GM19023 (cell line): ENCODE results near the gene PPP6C.
"Not testable (repeated sequence)": the region's sequence is repeated elsewhere in the genome, so short reads cannot be mapped to it uniquely, and the experiment has no call there.

Experiments used
- ATAC-seq: cut with Tn5 transposase; IDR thresholded peaks from one replicate; pipeline ENCODE4 v1.9.1; 2021; ENCODE audit warnings: mild to moderate bottlenecking, moderate library complexity; ENCODE audit not compliant: unreplicated experiment

The PPP6C gene

GRCh38 chr9:125142560-125143376 is 46.8 kb downstream of the PPP6C start:
- peak; percentile 35 for ATAC-seq

- no peak for ATAC-seq
These were observed 47.9 kb downstream of the PPP6C start for GRCh38 chr9:125141751-125142150.

- no peak for ATAC-seq
These were observed 48.4 kb downstream of the PPP6C start for GRCh38 chr9:125141251-125141650.

GRCh38 chr9:125140576-125140975 is 49.0 kb downstream of the PPP6C start:
- no peak for ATAC-seq

- ATAC-seq: no peak
These were observed 52.4 kb downstream of the PPP6C start for GRCh38 chr9:125137200-125137599.

GRCh38 chr9:125134976-125135375 is 54.6 kb downstream of the PPP6C start:
- ATAC-seq: no peak

GRCh38 chr9:125133403-125134329 is 55.9 kb downstream of the PPP6C start:
- no peak for ATAC-seq

- no peak for ATAC-seq
These were observed 57.8 kb downstream of the PPP6C start for GRCh38 chr9:125131778-125132177.

GRCh38 chr9:125126019-125126746 is 63.4 kb downstream of the PPP6C start:
- peak; percentile 92 for ATAC-seq

GRCh38 chr9:125125523-125125922 is 64.1 kb downstream of the PPP6C start:
- ATAC-seq: no peak

- ATAC-seq: no peak
These were observed 68.5 kb downstream of the PPP6C start for GRCh38 chr9:125121146-125121545.

GRCh38 chr9:125119643-125120286 is 69.8 kb downstream of the PPP6C start:
- ATAC-seq: no peak

- not testable (repeated sequence) for ATAC-seq
These were observed 70.9 kb downstream of the PPP6C start for GRCh38 chr9:125118696-125119095.

- not testable (repeated sequence) for ATAC-seq
These were observed 75.1 kb downstream of the PPP6C start for GRCh38 chr9:125114503-125114902.

GRCh38 chr9:125110464-125110863 is 79.1 kb downstream of the PPP6C start:
- no peak for ATAC-seq

- ATAC-seq: not testable (repeated sequence)
These were observed 81.1 kb downstream of the PPP6C start for GRCh38 chr9:125108541-125108940.

GRCh38 chr9:125106285-125106893 is 83.2 kb downstream of the PPP6C start:
- ATAC-seq: no peak

- no peak for ATAC-seq
These were observed 85.7 kb downstream of the PPP6C start for GRCh38 chr9:125103770-125104460.

- ATAC-seq: no peak
These were observed 86.6 kb downstream of the PPP6C start for GRCh38 chr9:125103021-125103420.

- no peak for ATAC-seq
These were observed 88.8 kb downstream of the PPP6C start for GRCh38 chr9:125100822-125101221.
